ENCODE results near the gene CALML3. TPM values are rescaled to one million over a fixed set of nuclear protein-coding genes. Genes with fewer than 3 reads are reported as not detected.

Gene CALML3
- total RNA-seq, 1 donor: not detected

GRCh38 chr10:5565671-5566581, 41.2 kb downstream of the CALML3 start:
- TF ChIP-seq CTCF (IDR thresholded peaks at IDR 0.05; ENCODE audit: extremely low read depth, low read depth, low read length): no peak
- H3K4me1 ChIP-seq (ENCODE audit: insufficient read depth, low read length): peaks cover 40% of the 10 kb centered on the region
- H3K27me3 ChIP-seq (ENCODE audit: insufficient read depth, low read length): no peaks in the 10 kb centered on the region
- H3K27ac ChIP-seq (ENCODE audit: low read depth, low read length): peak overlapping the region; percentile 82
- H3K36me3 ChIP-seq (ENCODE audit: insufficient read depth, low read length): no peaks in the 10 kb centered on the region
- peak overlapping the region; percentile 16 for H3K4me2 ChIP-seq (ENCODE audit: insufficient read depth, low read length)
- H4K20me1 ChIP-seq (ENCODE audit: insufficient read depth, low read length): no peaks in the 10 kb centered on the region
- peak; percentile 92 for DNase-seq (ENCODE audit: insufficient read length, low spot score, missing footprints)
- H3K4me3 ChIP-seq (ENCODE audit: insufficient read depth, low read length): no peak overlapping the region
- no peaks in the 10 kb centered on the region for H3K79me2 ChIP-seq (ENCODE audit: insufficient read depth, low read length)
- no peaks in the 10 kb centered on the region for H3K9me3 ChIP-seq (ENCODE audit: low read depth, low read length)
- H2AFZ ChIP-seq (ENCODE audit: low read length): peak overlapping the region; percentile 28

GRCh38 chr10:5566614-5567013, 41.9 kb downstream of the CALML3 start:
- no peaks in the 10 kb centered on the region for H3K36me3 ChIP-seq (ENCODE audit: insufficient read depth, low read length)
- H4K20me1 ChIP-seq (ENCODE audit: insufficient read depth, low read length): no peaks in the 10 kb centered on the region
- H3K79me2 ChIP-seq (ENCODE audit: insufficient read depth, low read length): no peaks in the 10 kb centered on the region
- H3K4me2 ChIP-seq (ENCODE audit: insufficient read depth, low read length): no peak overlapping the region
- H3K9me3 ChIP-seq (ENCODE audit: low read depth, low read length): no peaks in the 10 kb centered on the region
- H3K4me1 ChIP-seq (ENCODE audit: insufficient read depth, low read length): peaks cover 40% of the 10 kb centered on the region
- no peak for TF ChIP-seq CTCF (IDR thresholded peaks at IDR 0.05; ENCODE audit: extremely low read depth, low read depth, low read length)
- peak; percentile 76 for DNase-seq (ENCODE audit: insufficient read length, low spot score, missing footprints)
- H2AFZ ChIP-seq (ENCODE audit: low read length): no peak overlapping the region
- H3K27me3 ChIP-seq (ENCODE audit: insufficient read depth, low read length): no peaks in the 10 kb centered on the region
- H3K4me3 ChIP-seq (ENCODE audit: insufficient read depth, low read length): no peak overlapping the region
- peak overlapping the region; percentile 82 for H3K27ac ChIP-seq (ENCODE audit: low read depth, low read length)

- Histone ChIP-seq H3K36me3 (ENCODE audit: insufficient read depth, low read length) (no peaks in the 10 kb centered on the region), H3K9me3 (ENCODE audit: low read depth, low read length) (no peaks in the 10 kb centered on the region), H3K4me2 (ENCODE audit: insufficient read depth, low read length) (no peak overlapping the region), H3K4me1 (ENCODE audit: insufficient read depth, low read length) (peaks cover 40% of the 10 kb centered on the region), H3K27ac (ENCODE audit: low read depth, low read length) (no peak overlapping the region), H4K20me1 (ENCODE audit: insufficient read depth, low read length) (no peaks in the 10 kb centered on the region), H3K27me3 (ENCODE audit: insufficient read depth, low read length) (no peaks in the 10 kb centered on the region), H3K4me3 (ENCODE audit: insufficient read depth, low read length) (no peak overlapping the region), H2AFZ (ENCODE audit: low read length) (no peak overlapping the region), H3K79me2 (ENCODE audit: insufficient read depth, low read length) (no peaks in the 10 kb centered on the region)
- no peak for TF ChIP-seq CTCF (IDR thresholded peaks at IDR 0.05; ENCODE audit: extremely low read depth, low read depth, low read length)
- DNase-seq (ENCODE audit: insufficient read length, low spot score, missing footprints): no peak
Observed at GRCh38 chr10:5567477-5567876, 42.7 kb downstream of the CALML3 start.

GRCh38 chr10:5568984-5569383, 44.2 kb downstream of the CALML3 start:
- Histone ChIP-seq H3K4me1 (ENCODE audit: insufficient read depth, low read length) (peaks cover 27% of the 10 kb centered on the region), H3K4me2 (ENCODE audit: insufficient read depth, low read length) (no peak overlapping the region), H4K20me1 (ENCODE audit: insufficient read depth, low read length) (no peaks in the 10 kb centered on the region), H3K9me3 (ENCODE audit: low read depth, low read length) (no peaks in the 10 kb centered on the region), H3K79me2 (ENCODE audit: insufficient read depth, low read length) (no peaks in the 10 kb centered on the region), H3K4me3 (ENCODE audit: insufficient read depth, low read length) (no peak overlapping the region), H3K36me3 (ENCODE audit: insufficient read depth, low read length) (no peaks in the 10 kb centered on the region), H3K27ac (ENCODE audit: low read depth, low read length) (no peak overlapping the region), H2AFZ (ENCODE audit: low read length) (no peak overlapping the region), H3K27me3 (ENCODE audit: insufficient read depth, low read length) (no peaks in the 10 kb centered on the region)
- DNase-seq (ENCODE audit: insufficient read length, low spot score, missing footprints): no peak
- TF ChIP-seq CTCF (IDR thresholded peaks at IDR 0.05; ENCODE audit: extremely low read depth, low read depth, low read length): no peak

All from osteoblast (primary cell).